ENCODE data around the gene BCKDHB.
"Not testable (repeated sequence)": the region's sequence is repeated elsewhere in the genome, so short reads cannot be mapped to it uniquely, and the experiment has no call there.

The BCKDHB gene

DNA sequence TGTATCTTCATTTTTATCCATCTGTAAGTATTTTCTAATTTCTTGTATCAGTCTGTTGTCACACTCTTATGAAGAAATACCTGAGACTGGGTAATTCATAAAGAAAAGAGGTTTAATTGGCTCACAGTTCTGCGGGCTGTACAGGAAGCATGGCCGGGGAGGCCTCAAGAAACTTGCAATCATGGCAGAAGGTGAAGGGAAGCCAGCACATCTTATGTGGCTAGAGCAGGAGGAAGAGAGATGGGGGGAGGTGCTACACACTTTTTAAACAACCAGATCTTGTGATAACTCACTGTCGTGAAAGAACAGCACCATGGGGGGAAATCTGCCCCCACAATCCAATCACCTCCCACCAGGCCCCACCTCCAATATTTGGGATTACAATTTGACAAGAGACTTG lies 10.9 kb upstream of the BCKDHB start:
- no peak overlapping the region for H3K4me3 ChIP-seq (ENCODE audit: low read depth, low read length)
- TF ChIP-seq, protein P1, sequence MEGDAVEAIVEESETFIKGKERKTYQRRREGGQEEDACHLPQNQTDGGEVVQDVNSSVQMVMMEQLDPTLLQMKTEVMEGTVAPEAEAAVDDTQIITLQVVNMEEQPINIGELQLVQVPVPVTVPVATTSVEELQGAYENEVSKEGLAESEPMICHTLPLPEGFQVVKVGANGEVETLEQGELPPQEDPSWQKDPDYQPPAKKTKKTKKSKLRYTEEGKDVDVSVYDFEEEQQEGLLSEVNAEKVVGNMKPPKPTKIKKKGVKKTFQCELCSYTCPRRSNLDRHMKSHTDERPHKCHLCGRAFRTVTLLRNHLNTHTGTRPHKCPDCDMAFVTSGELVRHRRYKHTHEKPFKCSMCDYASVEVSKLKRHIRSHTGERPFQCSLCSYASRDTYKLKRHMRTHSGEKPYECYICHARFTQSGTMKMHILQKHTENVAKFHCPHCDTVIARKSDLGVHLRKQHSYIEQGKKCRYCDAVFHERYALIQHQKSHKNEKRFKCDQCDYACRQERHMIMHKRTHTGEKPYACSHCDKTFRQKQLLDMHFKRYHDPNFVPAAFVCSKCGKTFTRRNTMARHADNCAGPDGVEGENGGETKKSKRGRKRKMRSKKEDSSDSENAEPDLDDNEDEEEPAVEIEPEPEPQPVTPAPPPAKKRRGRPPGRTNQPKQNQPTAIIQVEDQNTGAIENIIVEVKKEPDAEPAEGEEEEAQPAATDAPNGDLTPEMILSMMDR (IDR thresholded peaks at IDR 0.05; ENCODE audit: borderline replicate concordance, insufficient read depth, low read depth, low read length), result no peak

DNA sequence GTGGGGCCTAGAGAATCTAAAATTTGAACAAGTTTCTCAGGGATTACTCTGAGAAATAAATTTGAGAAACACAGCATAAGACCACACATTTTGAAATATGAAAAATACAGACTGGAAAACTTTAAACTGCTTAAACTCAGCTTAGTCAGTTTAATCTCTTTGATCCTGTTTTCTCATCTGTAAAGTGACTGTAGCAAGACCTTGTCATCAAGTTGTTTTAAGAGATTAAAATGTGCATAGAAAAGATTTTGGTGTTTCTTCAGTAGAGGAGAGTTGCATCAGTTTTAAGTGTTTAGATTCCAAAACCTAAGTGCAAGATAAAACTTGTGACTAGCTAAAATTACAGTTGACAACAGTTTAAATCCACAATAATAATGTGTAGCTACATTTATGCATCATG lies 8.1 kb upstream of the BCKDHB start:
- TF ChIP-seq, protein P1 (IDR thresholded peaks at IDR 0.05; ENCODE audit: borderline replicate concordance, insufficient read depth, low read depth, low read length), result no peak

DNA sequence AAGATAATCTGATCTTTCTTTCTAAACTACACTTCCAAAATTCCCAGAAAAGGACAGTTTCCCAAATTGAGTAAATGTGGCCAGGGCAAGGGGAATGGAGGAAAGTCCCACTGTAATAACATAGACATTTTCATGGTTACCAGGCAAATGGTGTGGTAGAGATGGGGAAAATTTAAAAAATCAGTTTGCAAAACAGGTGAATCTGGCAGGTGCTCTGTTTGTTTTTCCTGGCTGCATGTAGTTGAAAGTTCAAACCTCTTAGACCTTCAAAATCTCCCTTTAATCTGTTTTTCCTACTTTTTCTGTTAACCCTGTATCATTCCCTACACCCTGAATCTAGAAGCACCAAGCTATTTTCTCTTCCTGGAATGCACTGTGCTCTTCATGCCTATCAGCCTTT lies 2.0 kb upstream of the BCKDHB start:
- no peak overlapping the region for H3K4me3 ChIP-seq (ENCODE audit: low read depth, low read length)

More for the DNA sequence above, 8.1 kb upstream of the BCKDHB start:
- no peak overlapping the region for H3K4me3 ChIP-seq (ENCODE audit: low read depth, low read length)

DNA sequence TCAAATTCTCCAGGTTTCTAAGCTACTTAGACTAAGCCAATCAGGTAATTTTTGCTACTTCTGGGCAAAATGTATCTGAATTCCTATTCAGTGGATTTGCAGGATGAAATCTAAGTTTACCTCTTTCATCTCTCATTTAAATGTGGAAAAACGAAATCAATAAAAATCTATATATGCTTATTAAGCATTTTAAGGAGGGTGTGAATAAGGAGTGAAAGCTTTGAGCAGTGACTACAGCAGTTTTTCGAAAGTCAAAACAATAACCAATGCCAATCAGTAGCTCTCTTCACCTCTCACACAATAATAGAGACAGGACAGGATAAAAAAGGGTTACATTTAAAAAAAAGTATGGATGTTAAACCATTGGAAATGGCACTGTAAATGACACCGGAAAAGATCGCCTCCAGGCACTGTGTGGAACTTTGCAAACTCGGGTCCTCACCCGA lies 476 bp upstream of the BCKDHB start:
- peak overlapping the region; percentile 31 for H3K4me3 ChIP-seq (ENCODE audit: low read depth, low read length)
- TF ChIP-seq, protein P1 (IDR thresholded peaks at IDR 0.05; ENCODE audit: borderline replicate concordance, insufficient read depth, low read depth, low read length), result no peak

More for the DNA sequence above, 2.0 kb upstream of the BCKDHB start:
- TF ChIP-seq, protein P1 (IDR thresholded peaks at IDR 0.05; ENCODE audit: borderline replicate concordance, insufficient read depth, low read depth, low read length), result no peak

DNA sequence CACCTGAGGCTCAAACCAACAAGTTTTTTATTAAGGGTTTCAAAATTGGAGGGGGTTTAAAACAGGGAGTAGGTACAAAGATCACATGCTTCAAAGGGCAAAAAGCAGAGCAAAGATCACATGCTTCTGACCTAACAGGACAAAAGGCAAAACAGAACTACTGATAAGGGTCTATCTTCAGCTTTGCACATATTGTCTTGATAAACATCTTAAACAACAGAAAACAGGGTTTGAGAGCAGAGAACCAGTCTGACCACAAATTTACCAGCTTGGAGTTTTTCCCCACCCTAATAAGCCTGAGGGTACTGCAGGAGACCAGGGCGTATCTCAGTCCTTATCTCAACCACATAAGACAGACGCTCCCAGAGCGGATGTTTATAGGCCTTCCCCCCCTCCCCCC lies 16.1 kb downstream of the BCKDHB start:
- H3K4me3 ChIP-seq (ENCODE audit: low read depth, low read length), result not testable (repeated sequence)

DNA sequence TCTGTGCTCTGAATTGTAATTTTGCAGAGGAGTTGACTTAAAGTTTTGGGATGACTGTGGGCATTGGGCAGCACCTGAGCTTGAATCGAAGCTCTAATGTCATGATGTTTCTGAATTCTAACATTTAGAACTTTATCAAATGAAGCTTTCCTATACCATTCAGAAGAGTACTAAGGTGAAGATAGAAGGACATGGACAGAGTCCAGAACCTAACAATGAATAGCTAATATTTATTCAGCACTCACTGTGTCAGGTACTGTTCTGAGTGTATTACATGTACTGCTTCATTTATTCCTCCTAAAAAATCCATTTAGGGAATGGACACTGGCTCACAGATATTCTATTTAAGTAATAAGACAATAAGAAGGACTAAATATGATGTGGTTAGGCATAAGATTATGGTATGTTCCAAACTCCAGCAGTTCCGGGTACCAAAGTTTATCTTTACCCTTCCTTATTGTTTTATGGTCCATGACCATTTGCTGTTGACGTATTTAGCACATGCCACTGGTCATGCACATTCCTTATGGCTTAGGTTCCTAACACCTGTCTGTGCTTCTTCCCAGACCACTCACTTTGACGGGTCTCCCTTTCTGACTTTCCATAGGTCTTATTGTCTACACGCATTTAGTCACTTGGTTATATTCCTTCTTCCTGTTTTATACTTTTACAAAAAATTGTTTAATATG lies 20.3 kb downstream of the BCKDHB start:
- no peak overlapping the region for H3K4me3 ChIP-seq (ENCODE audit: low read depth, low read length)
- TF ChIP-seq, protein P1 (IDR thresholded peaks at IDR 0.05; ENCODE audit: borderline replicate concordance, insufficient read depth, low read depth, low read length), result no peak

DNA sequence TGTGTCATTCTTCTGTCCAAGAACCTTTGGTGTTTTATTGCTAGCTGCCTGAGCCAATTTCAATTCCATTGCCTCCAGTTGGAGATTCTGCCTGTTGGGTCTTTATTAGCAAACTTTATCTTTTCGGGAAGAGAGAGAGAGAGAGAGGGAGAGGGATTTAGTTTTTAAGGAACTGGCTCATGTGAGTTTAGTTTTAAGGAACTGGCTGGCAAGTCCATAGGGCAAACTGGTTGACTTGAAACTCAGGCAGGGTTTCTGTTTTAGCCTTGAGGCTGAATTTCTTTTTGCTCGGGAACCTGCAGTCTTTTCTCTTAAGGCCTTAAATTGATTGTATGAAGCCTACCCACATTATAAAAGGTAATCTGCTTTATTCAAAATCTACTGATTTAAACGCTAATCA lies 23.0 kb downstream of the BCKDHB start:
- H3K4me3 ChIP-seq (ENCODE audit: low read depth, low read length), result no peak overlapping the region
- TF ChIP-seq, protein P1 (IDR thresholded peaks at IDR 0.05; ENCODE audit: borderline replicate concordance, insufficient read depth, low read depth, low read length), result no peak

Measured in GM12875 (cell line).